Measurements from ENCODE around the gene ING3.
"Not testable (repeated sequence)": the region's sequence is repeated elsewhere in the genome, so short reads cannot be mapped to it uniquely, and the experiment has no call there.

Gene ING3

GRCh38 chr7:121003986-121004685 is 53.6 kb downstream of the ING3 start:
- DNase-seq: no peak

- DNase-seq: not testable (repeated sequence)
Observed at GRCh38 chr7:121005058-121005457, 54.5 kb downstream of the ING3 start.

GRCh38 chr7:121005996-121006584 is 55.5 kb downstream of the ING3 start:
- no peak for DNase-seq

GRCh38 chr7:121006711-121007315 is 56.2 kb downstream of the ING3 start:
- no peak for DNase-seq

GRCh38 chr7:121008816-121009215 is 58.2 kb downstream of the ING3 start:
- DNase-seq: no peak

GRCh38 chr7:121011401-121011800 is 60.8 kb downstream of the ING3 start:
- no peak for DNase-seq

- no peak for DNase-seq
Observed at GRCh38 chr7:121012170-121012874, 61.7 kb downstream of the ING3 start.

GRCh38 chr7:121012919-121013318 is 62.3 kb downstream of the ING3 start:
- no peak for DNase-seq

GRCh38 chr7:121015560-121015959 is 65.0 kb downstream of the ING3 start:
- DNase-seq: no peak

GRCh38 chr7:121016966-121017365 is 66.4 kb downstream of the ING3 start:
- DNase-seq: no peak

- no peak for DNase-seq
Observed at GRCh38 chr7:121017586-121017985, 67.0 kb downstream of the ING3 start.

- DNase-seq: no peak
Observed at GRCh38 chr7:121019018-121019417, 68.4 kb downstream of the ING3 start.

GRCh38 chr7:121020249-121020988 is 69.8 kb downstream of the ING3 start:
- DNase-seq: no peak

GRCh38 chr7:121020989-121021969 is 70.7 kb downstream of the ING3 start:
- DNase-seq: no peak

- no peak for DNase-seq
Observed at GRCh38 chr7:121023194-121023593, 72.6 kb downstream of the ING3 start.

- no peak for DNase-seq
Observed at GRCh38 chr7:121023683-121024511, 73.3 kb downstream of the ING3 start.

GRCh38 chr7:121024611-121025010 is 74.0 kb downstream of the ING3 start:
- DNase-seq: no peak

GRCh38 chr7:121026159-121026558 is 75.6 kb downstream of the ING3 start:
- DNase-seq: no peak

- no peak for DNase-seq
Observed at GRCh38 chr7:121026577-121027111, 76.1 kb downstream of the ING3 start.
